ENCODE data around the gene PROCR. TPM values are rescaled to one million over a fixed set of nuclear protein-coding genes. Genes with fewer than 3 reads are reported as not detected.

Gene PROCR
- total and polyA plus RNA-seq, 10 of the 15 experiments (the other 5 are each of a cell fraction or from before 2014, with no cell fraction given), result 0.12 to 0.78 (median 0.35) TPM; not detected in 2

DNA sequence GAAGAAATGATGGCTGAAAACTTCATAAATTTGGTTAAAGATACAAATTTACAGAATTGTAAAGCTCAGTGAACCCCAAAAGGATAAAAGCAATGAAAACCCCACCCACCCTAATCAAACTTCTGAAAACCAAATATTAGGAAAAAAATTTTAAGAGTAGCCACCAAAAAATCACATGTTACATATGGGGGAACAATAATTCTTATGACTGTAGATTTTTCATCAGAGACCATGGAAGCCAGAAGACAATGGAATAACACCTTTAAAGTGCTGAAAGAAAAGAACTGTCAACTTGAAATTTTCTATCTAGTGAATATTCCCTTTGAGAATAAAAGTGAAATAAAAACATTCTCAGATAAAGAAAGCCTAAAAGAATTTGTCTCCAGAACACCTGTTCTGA is 24.4 kb downstream of the PROCR start:
- H3K4me3 ChIP-seq, result no peak overlapping the region
- H3K36me3 ChIP-seq (ENCODE audit: control insufficient read depth in 2 of 2, insufficient read depth in 2 of 2, low read length in 1 of 2), result no peaks in the 10 kb centered on the region
- DNase-seq (ENCODE audit: low read depth, low spot score) (no peak), ATAC-seq (no peak), FAIRE-seq (no peak)
- no peak overlapping the region for H3K27ac ChIP-seq (ENCODE audit: control insufficient read depth, insufficient read depth)
- H4K20me1 ChIP-seq (ENCODE audit: control insufficient read depth, insufficient read depth), result no peaks in the 10 kb centered on the region
- H3K4me2 ChIP-seq (ENCODE audit: control insufficient read depth, insufficient read depth), result no peak overlapping the region
- no peak for TF ChIP-seq STAT1 (conservative IDR thresholded peaks at IDR 0.05)
- no peak for TF ChIP-seq RELA (IDR thresholded peaks at IDR 0.05; ENCODE audit: borderline replicate concordance, partially characterized antibody)
- TF ChIP-seq MEF2A (IDR thresholded peaks at IDR 0.05; ENCODE audit: insufficient read depth, low read depth, low read length), result no peak
- peak; percentile 68; the same call in 1 of the 2 replicates for TF ChIP-seq CBX5 (IDR thresholded peaks at IDR 0.05; ENCODE audit: low read depth)
- H2AFZ ChIP-seq (ENCODE audit: control insufficient read depth, low read depth, low read length), result no peak overlapping the region
- POLR2A ChIA-PET, result interaction anchor here (0.7 kb wide), 1 partner anchor 14 kb away, joined by 9 read pairs; no protein-coding TSS in a partner anchor
- peaks cover 6% of the 10 kb centered on the region for H3K9me3 ChIP-seq (replicated peaks; ENCODE audit: control insufficient read depth, insufficient read depth, low read length)
- H3K9ac ChIP-seq (ENCODE audit: control insufficient read depth, insufficient read depth, low read length), result no peak overlapping the region
- SMC1A ChIA-PET (ENCODE audit: uncharacterized antibody, unreplicated experiment), result no interaction called here
- H3K79me2 ChIP-seq (ENCODE audit: control insufficient read depth, insufficient read depth, low read length), result no peaks in the 10 kb centered on the region
- H3K27me3 ChIP-seq (replicated peaks in 1 of 2; ENCODE audit: control insufficient read depth in 2 of 2, insufficient read depth in 2 of 2, low read length in 1 of 2), result no peaks in the 10 kb centered on the region
- no TSS peak for BruUV-seq (replicated peaks)
- in situ Hi-C loops (cut with MboI), result no loop called here
- intact Hi-C loops (cut with micrococcal nuclease; ENCODE audit: unreplicated experiment), result no loop called here
- no peaks in the 10 kb centered on the region for H3K4me1 ChIP-seq (ENCODE audit: control insufficient read depth, insufficient read depth, low read length)
- CTCF ChIA-PET, result interaction anchor here (0.7 to 1.6 kb wide), 2 partner anchors 52 to 100 kb away, joined by 3 to 4 read pairs; no protein-coding TSS in a partner anchor
- RAD21 ChIA-PET (ENCODE audit: unreplicated experiment), result no interaction called here

- no peaks in the 10 kb centered on the region for H3K4me1 ChIP-seq (ENCODE audit: control insufficient read depth, insufficient read depth, low read length)
Measured at GRCh38 chr20:35199740-35200139, 27.9 kb downstream of the PROCR start.

More at GRCh38 chr20:35199740-35200139, 27.9 kb downstream of the PROCR start:
- H3K36me3 ChIP-seq (ENCODE audit: control insufficient read depth in 2 of 2, insufficient read depth in 2 of 2, low read length in 1 of 2), result no peaks in the 10 kb centered on the region
- CTCF ChIA-PET, result no interaction called here
- no peak for ATAC-seq
- H3K27ac ChIP-seq (ENCODE audit: control insufficient read depth, insufficient read depth), result no peak overlapping the region
- no peak for DNase-seq (ENCODE audit: low read depth, low spot score)
- RAD21 ChIA-PET (ENCODE audit: unreplicated experiment), result no interaction called here
- intact Hi-C loops (cut with micrococcal nuclease; ENCODE audit: unreplicated experiment), result no loop called here
- FAIRE-seq, result no peak
- H3K27me3 ChIP-seq (replicated peaks in 1 of 2; ENCODE audit: control insufficient read depth in 2 of 2, insufficient read depth in 2 of 2, low read length in 1 of 2), result no peaks in the 10 kb centered on the region
- peaks cover 6% of the 10 kb centered on the region for H3K9me3 ChIP-seq (replicated peaks; ENCODE audit: control insufficient read depth, insufficient read depth, low read length)
- H3K4me2 ChIP-seq (ENCODE audit: control insufficient read depth, insufficient read depth), result no peak overlapping the region
- no peak overlapping the region for H3K4me3 ChIP-seq
- POLR2A ChIA-PET, result no interaction called here
- SMC1A ChIA-PET (ENCODE audit: uncharacterized antibody, unreplicated experiment), result no interaction called here
- H3K9ac ChIP-seq (ENCODE audit: control insufficient read depth, insufficient read depth, low read length), result no peak overlapping the region
- TF ChIP-seq STAT1 (conservative IDR thresholded peaks at IDR 0.05) (no peak), RAD51 (IDR thresholded peaks at IDR 0.05) (no peak), ZBTB11 (CRISPR knock-in tag; IDR thresholded peaks at IDR 0.05) (no peak)
- TF ChIP-seq, protein P1, sequence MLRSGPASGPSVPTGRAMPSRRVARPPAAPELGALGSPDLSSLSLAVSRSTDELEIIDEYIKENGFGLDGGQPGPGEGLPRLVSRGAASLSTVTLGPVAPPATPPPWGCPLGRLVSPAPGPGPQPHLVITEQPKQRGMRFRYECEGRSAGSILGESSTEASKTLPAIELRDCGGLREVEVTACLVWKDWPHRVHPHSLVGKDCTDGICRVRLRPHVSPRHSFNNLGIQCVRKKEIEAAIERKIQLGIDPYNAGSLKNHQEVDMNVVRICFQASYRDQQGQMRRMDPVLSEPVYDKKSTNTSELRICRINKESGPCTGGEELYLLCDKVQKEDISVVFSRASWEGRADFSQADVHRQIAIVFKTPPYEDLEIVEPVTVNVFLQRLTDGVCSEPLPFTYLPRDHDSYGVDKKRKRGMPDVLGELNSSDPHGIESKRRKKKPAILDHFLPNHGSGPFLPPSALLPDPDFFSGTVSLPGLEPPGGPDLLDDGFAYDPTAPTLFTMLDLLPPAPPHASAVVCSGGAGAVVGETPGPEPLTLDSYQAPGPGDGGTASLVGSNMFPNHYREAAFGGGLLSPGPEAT (IDR thresholded peaks at IDR 0.05; ENCODE audit: low read depth), result no peak
- no peak overlapping the region for H2AFZ ChIP-seq (ENCODE audit: control insufficient read depth, low read depth, low read length)
- no TSS peak for BruUV-seq (replicated peaks)
- H4K20me1 ChIP-seq (ENCODE audit: control insufficient read depth, insufficient read depth), result no peaks in the 10 kb centered on the region
- no peaks in the 10 kb centered on the region for H3K79me2 ChIP-seq (ENCODE audit: control insufficient read depth, insufficient read depth, low read length)
- in situ Hi-C loops (cut with MboI), result no loop called here

All from GM12878 (cell line).